GM18508 (cell line): ENCODE measurements around the gene SAE1.

Experiments
- ATAC-seq: cut with Tn5 transposase; IDR thresholded peaks from one replicate; pipeline ENCODE4 v1.9.1; 2021; ENCODE audit warnings: moderate number of reproducible peaks; ENCODE audit not compliant: insufficient read depth, unreplicated experiment

SAE1 gene

DNA sequence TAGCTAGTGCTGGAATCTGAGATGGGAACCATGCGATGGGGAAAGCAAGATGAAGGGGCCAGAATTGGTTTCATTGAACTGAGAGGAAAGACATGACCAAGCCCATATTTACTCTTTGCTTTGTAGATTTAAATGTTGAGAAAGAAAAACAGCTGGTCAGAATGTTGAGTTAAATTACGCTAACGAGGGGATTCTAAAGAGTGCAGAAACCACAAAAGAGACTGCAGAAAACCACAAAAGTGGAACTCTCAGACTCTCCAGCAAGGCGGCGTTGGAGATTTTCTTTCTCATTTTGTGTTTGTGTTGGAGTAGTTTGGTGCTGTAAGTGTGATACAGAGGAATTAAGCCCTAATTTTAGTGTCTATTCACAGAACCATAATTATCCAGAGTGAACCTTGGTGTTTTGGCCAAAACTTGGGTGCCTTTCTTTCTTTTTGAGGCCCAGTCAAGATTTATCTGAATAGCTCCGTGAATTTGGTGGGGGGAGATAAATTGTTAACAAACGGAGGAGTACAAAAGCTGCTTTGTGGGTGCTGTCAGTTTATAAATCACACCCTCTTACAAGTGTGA, 26.3 kb downstream of the SAE1 start:
- no peak for ATAC-seq

DNA sequence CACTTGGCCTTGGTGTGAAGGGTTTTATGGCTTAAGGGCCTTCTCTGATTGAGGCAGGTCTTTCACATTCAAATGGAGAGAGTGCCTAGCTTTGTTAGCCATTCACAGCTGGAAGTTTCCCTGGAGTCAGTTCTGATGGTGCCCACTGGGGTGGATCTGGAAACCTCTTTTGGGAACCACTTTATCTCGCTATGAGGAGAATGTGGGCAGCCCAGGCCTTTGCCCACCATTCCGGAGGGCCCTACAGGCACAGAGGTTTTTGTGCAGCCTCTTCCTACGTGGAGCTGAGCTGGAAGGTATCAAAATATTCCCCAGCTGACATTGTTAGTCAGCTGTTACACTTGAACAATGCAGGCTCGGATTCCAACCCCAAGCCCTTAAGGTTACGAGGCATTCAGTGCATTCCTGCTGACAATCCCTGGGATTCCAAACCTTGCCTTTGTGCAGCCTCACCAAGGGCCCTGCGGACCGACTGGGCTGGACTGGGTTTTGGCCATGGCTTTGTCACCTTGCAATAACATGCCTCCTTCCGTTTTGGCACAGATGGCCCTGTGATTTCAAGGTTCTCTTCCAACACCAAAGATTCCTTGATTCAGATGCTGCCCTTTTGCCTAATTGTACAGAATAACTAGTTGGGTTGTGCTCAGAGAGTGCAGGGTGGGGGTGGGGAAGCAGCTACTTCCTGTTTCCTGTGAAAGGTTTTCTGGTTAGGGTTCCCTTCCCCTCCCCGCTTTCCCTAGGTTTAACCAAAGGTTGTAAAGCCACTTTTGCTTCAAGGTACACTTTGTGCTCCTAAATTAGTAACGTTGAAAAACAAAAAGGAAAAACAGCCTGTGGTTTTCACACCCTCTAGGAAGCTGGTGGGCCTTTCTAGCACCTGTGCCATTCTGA, 27.0 kb downstream of the SAE1 start:
- ATAC-seq = no peak

DNA sequence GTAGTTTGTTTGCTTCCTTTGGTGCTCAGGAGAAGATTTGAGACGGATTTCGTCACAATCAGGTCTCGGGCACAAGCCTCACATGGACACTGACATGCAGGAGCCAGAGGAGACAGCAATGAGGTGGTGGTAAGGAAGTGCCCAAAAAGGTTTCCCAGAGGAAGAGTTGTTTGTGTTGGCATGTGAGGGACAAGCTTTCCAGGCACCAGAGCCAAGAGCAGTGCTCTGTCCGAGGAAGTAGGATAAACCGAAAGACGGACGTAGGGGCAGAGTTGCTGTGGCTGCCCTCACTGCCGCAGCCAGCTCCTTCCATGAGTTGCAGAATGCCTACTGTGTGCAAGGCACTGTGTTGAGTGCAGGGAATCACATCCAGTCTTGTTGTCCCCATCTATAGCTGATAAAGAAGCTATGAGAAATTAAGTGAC, 27.7 kb downstream of the SAE1 start:
- no peak for ATAC-seq

GRCh38 chr19:47158879-47159503, 28.4 kb downstream of the SAE1 start:
- ATAC-seq = no peak

- no peak for ATAC-seq
These were observed 31.3 kb downstream of the SAE1 start for GRCh38 chr19:47161876-47162489.

- ATAC-seq = no peak
These were observed 37.4 kb downstream of the SAE1 start for GRCh38 chr19:47168065-47168464.

DNA sequence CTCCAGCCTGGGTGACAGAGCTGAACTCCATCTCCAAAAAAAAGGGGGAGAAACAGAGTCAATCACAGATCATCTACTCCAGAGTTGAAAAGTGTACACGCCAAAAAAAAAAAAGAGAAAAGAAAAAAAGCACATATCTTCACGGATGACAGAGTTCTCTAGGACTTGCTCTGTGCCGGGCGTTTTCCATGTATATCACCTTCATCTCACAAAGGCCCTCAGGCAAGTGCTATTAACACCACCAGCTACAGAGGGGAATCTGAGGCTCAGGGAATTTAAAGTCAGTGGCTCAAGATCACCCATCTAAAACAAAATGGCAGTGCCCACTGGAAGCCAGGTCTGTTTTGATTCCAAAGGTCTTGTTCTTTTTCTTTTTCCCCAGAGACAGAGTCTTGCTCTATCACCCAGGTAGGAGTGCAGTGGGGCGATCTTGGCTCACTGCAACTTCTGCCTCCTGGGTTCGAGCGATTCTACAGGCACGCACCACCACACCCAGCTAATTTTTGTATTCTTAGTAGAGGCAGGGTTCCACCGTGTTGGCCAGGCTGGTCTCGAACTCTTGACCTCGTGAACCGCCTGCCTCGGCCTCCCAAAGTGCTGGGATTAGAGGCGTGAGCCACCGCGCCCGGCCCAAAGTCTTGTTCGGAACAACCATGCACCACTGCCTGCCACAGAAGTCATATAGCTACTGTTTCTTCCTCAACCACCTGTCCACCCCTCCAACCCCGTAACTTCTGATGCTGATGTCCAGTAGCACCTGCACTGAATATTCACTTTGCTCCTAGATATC, 42.2 kb downstream of the SAE1 start:
- ATAC-seq = no peak

DNA sequence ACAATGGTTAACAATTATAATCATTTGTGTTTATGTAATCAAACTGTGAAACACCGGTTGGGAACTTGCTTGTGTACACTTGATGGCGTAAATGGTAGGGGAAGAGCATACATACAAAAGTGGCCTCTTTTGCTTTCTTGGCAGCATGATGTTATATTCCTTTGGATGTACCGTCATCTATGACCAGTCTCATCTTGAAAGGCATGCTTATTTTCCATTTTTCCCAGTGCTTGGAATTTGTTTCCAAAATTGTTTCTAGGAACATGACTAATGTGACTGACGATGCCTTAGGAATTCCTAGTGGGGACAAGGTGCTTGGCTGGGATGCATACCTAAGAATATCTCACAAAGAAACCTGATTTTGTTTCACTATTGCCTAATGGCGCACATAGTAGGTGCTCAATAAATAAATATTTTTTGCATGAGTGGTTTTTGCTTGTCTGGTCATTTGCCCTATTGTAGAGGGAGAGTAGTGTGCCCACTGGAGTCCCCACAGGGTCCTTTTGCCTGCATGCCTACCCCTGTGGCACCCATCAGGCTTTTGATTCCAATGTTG, 45.5 kb downstream of the SAE1 start:
- ATAC-seq = no peak

GRCh38 chr19:47176627-47177090, 46.0 kb downstream of the SAE1 start:
- ATAC-seq = no peak

DNA sequence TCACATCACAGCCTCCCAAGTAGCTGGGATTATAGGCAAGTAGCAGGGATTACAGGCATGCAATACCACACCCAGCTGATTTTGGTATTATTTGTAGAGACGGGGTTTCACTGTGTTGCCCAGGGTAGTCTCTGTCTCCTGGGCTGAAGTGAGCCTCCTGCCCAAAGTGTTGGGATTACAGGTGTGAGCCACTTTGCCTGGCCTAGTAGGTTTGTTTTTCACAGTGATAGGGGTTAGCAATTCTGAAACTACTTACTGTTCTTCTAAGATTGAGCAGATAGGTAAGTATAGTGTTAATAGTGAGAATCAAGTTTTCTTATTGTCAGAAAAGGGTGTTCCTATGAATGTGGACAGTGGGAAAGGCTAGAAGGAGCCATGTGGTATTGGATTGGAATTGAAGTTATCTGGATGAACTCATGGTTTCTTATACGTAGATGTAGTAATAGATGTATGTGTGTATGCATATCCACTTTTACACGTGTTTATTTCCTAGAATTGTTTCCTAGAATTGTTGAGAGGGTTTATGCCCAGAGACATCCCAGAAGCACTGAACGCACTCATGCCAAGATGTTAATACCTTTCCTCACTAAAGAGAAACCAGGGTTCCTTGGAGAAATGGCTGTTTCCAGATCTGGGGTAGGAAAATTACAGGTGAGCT, 49.1 kb downstream of the SAE1 start:
- ATAC-seq = no peak

- no peak for ATAC-seq
These were observed 53.0 kb downstream of the SAE1 start for GRCh38 chr19:47183601-47184000.

DNA sequence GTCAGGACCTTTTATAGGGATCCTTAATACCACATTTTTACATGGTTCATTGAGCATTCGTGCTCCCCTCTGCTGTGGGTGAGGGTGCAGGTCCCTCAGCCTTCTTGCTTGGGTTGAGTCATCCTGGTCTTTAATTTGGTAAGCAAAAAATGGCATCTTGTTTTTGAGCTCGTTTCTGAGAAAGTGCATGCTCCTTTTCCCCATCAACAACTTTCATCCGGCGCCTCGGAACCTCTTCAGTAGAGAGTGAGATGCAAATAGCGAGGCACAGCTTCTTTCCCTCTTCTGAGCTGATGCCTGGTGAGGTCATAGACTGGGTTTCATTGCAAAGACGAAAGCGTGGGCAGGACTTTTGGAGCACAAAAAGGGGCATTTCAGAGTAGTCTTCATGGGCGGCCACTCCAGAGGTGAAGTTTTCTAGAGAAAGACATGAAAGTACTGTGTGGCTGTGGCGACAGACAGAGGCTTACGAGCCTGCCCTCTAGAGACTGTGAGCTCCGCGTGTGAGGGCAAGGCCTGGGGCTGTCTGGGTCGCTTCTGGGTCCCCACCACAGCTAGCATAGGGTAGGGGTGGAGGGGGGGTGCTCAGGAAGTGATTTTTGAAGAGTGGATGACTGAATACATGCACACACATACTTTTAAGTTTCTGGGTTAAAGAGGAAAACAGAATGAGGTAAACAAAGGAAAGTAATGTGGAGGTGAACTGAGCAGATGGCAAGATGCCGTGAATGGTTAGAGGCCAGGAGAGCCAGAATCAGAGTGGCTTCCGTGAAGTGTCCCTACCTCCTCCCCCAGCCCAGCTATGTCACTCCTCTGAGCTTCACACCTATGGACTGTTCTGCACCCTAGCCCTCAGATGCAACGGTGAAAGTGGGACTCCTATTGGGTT, 56.1 kb downstream of the SAE1 start:
- peak; percentile 67 for ATAC-seq

DNA sequence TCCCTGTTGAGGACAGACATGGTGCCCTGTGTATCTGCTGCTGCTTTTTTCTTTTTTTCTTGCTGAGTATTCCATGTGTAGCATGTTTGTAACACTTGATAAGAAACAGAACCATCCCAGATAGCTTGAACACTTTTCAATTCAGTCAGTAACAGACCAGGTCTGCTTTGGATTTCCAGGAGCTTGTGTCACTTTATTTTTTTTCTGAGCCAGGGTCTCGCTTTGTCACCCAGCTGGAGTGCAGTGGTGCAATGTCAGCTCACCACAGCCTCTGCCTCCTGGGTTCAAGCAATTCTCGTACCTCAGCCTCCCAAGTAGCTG, 56.7 kb downstream of the SAE1 start:
- no peak for ATAC-seq

- ATAC-seq = no peak
These were observed 57.2 kb downstream of the SAE1 start for GRCh38 chr19:47187797-47188196.

DNA sequence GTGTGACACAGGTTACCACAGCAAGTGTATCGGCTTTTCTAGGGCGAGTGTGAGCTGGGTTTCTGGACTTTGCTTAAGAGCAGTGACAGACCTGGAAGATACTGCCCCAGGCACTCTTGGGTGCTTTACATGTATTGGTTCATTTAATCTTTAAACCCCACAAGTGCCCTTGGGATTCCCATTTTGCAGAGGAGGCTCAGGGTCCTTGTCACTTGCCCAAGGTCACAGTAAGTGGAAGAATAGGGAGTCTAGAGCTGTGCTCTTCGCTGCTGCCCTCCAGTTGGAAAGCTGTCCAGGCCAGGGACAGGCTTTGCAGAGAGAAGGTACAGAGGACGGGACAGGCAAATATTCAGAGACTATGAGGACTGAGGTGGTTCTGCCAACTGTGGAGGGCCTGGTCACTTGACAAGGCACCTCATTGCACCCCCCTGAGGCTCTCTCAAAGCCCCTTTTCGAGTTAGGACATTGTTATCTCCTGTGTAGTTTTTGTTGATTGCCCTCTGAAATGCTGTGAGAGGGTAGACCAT, 57.9 kb downstream of the SAE1 start:
- no peak for ATAC-seq

- no peak for ATAC-seq
These were observed 59.6 kb downstream of the SAE1 start for GRCh38 chr19:47190167-47190727.

DNA sequence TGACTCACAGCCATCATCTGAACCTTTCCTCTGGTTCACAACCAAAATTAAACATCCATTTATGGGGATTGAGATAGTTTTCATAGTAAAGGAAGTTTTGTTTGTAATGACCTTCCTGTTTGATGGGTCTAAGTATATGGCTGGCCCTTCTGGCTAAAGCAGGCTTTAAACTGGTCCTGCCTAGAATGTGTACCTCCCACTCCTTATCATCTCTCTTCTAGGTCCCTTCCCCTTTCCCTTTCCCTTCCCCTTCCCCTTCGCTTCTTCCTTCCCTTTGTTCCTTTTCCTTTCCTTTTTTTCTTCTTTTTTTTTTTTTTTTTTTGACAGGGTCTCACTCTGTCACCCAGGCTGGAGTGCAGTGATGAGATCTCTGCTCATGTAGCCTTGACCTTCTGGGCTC, 64.8 kb downstream of the SAE1 start:
- no peak for ATAC-seq

GRCh38 chr19:47197141-47197540, 66.5 kb downstream of the SAE1 start:
- ATAC-seq = no peak
